ENCODE results near the gene ARHGEF26.

Gene ARHGEF26

GRCh38 chr3:154184582-154184981 is 63.4 kb downstream of the ARHGEF26 start:
- FAIRE-seq (no peak), DNase-seq (ENCODE audit: insufficient read length, low spot score) (no peak)
- TF ChIP-seq POLR2AphosphoS5 (IDR thresholded peaks at IDR 0.05; ENCODE audit: low read depth, low read length) (no peak), TAF1 (IDR thresholded peaks at IDR 0.05; ENCODE audit: low read depth, low read length) (no peak), PAX5 (IDR thresholded peaks at IDR 0.05; ENCODE audit: insufficient read depth, low read length, severe bottlenecking) (no peak), SPI1 (IDR thresholded peaks at IDR 0.05; ENCODE audit: low read depth, low read length) (no peak), POLR2A (IDR thresholded peaks at IDR 0.05; ENCODE audit: low read depth, low read length) (no peak), POU2F2 (IDR thresholded peaks at IDR 0.05; ENCODE audit: low read depth, low read length) (no peak)

- no peak for FAIRE-seq
Observed at GRCh38 chr3:154188437-154188836, 67.2 kb downstream of the ARHGEF26 start.

GRCh38 chr3:154188846-154189245 is 67.7 kb downstream of the ARHGEF26 start:
- TF ChIP-seq PAX5 (IDR thresholded peaks at IDR 0.05; ENCODE audit: insufficient read depth, low read length, severe bottlenecking) (no peak), SPI1 (IDR thresholded peaks at IDR 0.05; ENCODE audit: low read depth, low read length) (no peak), POU2F2 (IDR thresholded peaks at IDR 0.05; ENCODE audit: low read depth, low read length) (no peak), POLR2AphosphoS5 (IDR thresholded peaks at IDR 0.05; ENCODE audit: low read depth, low read length) (no peak), TAF1 (IDR thresholded peaks at IDR 0.05; ENCODE audit: low read depth, low read length) (no peak), POLR2A (IDR thresholded peaks at IDR 0.05; ENCODE audit: low read depth, low read length) (no peak)
- DNase-seq (ENCODE audit: insufficient read length, low spot score) = no peak
- no peak for FAIRE-seq

More at GRCh38 chr3:154188437-154188836, 67.2 kb downstream of the ARHGEF26 start:
- TF ChIP-seq PAX5 (IDR thresholded peaks at IDR 0.05; ENCODE audit: insufficient read depth, low read length, severe bottlenecking) (no peak), POLR2AphosphoS5 (IDR thresholded peaks at IDR 0.05; ENCODE audit: low read depth, low read length) (no peak), TAF1 (IDR thresholded peaks at IDR 0.05; ENCODE audit: low read depth, low read length) (no peak), POLR2A (IDR thresholded peaks at IDR 0.05; ENCODE audit: low read depth, low read length) (no peak), SPI1 (IDR thresholded peaks at IDR 0.05; ENCODE audit: low read depth, low read length) (no peak)
- DNase-seq (ENCODE audit: insufficient read length, low spot score) = no peak

- TF ChIP-seq POLR2A (IDR thresholded peaks at IDR 0.05; ENCODE audit: low read depth, low read length) = no peak
- no peak for TF ChIP-seq TAF1 (IDR thresholded peaks at IDR 0.05; ENCODE audit: low read depth, low read length)
- TF ChIP-seq SPI1 (IDR thresholded peaks at IDR 0.05; ENCODE audit: low read depth, low read length) = no peak
- TF ChIP-seq POLR2AphosphoS5 (IDR thresholded peaks at IDR 0.05; ENCODE audit: low read depth, low read length) = no peak
- TF ChIP-seq PAX5 (IDR thresholded peaks at IDR 0.05; ENCODE audit: insufficient read depth, low read length, severe bottlenecking) = no peak
- TF ChIP-seq POU2F2 (IDR thresholded peaks at IDR 0.05; ENCODE audit: low read depth, low read length) = no peak
- FAIRE-seq = no peak
- DNase-seq (ENCODE audit: insufficient read length, low spot score) = no peak
Observed at GRCh38 chr3:154191520-154191919, 70.3 kb downstream of the ARHGEF26 start.

DNA sequence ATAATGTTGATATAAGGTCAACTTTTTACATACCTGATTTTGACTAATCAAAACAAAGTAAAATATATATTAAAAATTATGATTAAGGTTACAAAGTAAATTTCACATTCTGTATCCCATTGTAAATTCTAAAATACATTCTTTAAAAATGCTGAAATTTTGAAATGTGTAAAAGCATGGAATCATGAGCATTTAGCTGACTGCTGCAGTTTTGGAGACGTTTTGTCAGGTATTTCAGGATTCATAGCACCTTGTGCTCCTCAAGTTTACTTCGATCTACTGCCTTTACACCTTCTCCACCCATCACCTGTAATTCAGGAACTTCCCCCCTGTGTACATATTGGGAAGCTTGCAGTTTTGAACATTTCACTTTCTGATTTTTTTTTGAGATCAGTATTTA is 71.0 kb downstream of the ARHGEF26 start:
- DNase-seq (ENCODE audit: insufficient read length, low spot score) (no peak), FAIRE-seq (no peak)
- TF ChIP-seq SPI1 (IDR thresholded peaks at IDR 0.05; ENCODE audit: low read depth, low read length) (no peak), POLR2AphosphoS5 (IDR thresholded peaks at IDR 0.05; ENCODE audit: low read depth, low read length) (no peak), PAX5 (IDR thresholded peaks at IDR 0.05; ENCODE audit: insufficient read depth, low read length, severe bottlenecking) (no peak), TAF1 (IDR thresholded peaks at IDR 0.05; ENCODE audit: low read depth, low read length) (no peak), POLR2A (IDR thresholded peaks at IDR 0.05; ENCODE audit: low read depth, low read length) (no peak), POU2F2 (IDR thresholded peaks at IDR 0.05; ENCODE audit: low read depth, low read length) (no peak)

DNA sequence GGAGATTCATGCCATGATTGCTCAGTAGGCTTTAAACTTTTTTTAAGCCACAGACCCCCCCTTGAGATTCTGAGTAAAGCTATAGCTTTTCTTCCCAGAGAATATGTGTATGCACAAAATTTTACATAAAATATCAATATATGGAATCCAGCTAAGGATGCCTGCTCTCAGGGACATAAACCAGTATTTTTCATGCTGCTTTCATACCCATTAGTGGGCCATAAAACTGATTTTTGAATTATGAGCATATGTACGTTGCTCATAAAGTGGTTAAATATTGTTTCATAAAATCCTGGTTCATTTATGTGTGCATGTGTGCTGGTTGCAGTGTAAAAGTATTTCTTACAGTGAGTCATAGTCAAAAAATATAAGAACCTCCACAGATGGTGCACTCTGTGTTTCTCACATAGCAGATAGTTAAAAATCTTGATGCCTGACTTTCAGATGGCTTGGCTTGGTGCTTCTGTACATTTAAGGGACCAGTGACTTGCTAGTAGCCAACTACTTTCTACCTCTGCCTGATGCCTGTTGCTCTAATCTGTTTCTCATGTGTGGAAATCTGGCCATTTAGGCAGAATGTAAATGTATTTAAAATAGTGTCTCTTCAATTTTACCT is 71.9 kb downstream of the ARHGEF26 start:
- TF ChIP-seq TAF1 (IDR thresholded peaks at IDR 0.05; ENCODE audit: low read depth, low read length) (no peak), SPI1 (IDR thresholded peaks at IDR 0.05; ENCODE audit: low read depth, low read length) (no peak), POU2F2 (IDR thresholded peaks at IDR 0.05; ENCODE audit: low read depth, low read length) (no peak), POLR2A (IDR thresholded peaks at IDR 0.05; ENCODE audit: low read depth, low read length) (no peak)
- FAIRE-seq (no peak), DNase-seq (ENCODE audit: insufficient read length, low spot score) (no peak)

- no peak for FAIRE-seq
- no peak for DNase-seq (ENCODE audit: insufficient read length, low spot score)
- TF ChIP-seq POU2F2 (IDR thresholded peaks at IDR 0.05; ENCODE audit: low read depth, low read length) = no peak
- TF ChIP-seq POLR2AphosphoS5 (IDR thresholded peaks at IDR 0.05; ENCODE audit: low read depth, low read length) = no peak
- no peak for TF ChIP-seq PAX5 (IDR thresholded peaks at IDR 0.05; ENCODE audit: insufficient read depth, low read length, severe bottlenecking)
- no peak for TF ChIP-seq TAF1 (IDR thresholded peaks at IDR 0.05; ENCODE audit: low read depth, low read length)
- TF ChIP-seq SPI1 (IDR thresholded peaks at IDR 0.05; ENCODE audit: low read depth, low read length) = no peak
- no peak for TF ChIP-seq POLR2A (IDR thresholded peaks at IDR 0.05; ENCODE audit: low read depth, low read length)
Observed at GRCh38 chr3:154194877-154195276, 73.7 kb downstream of the ARHGEF26 start.

DNA sequence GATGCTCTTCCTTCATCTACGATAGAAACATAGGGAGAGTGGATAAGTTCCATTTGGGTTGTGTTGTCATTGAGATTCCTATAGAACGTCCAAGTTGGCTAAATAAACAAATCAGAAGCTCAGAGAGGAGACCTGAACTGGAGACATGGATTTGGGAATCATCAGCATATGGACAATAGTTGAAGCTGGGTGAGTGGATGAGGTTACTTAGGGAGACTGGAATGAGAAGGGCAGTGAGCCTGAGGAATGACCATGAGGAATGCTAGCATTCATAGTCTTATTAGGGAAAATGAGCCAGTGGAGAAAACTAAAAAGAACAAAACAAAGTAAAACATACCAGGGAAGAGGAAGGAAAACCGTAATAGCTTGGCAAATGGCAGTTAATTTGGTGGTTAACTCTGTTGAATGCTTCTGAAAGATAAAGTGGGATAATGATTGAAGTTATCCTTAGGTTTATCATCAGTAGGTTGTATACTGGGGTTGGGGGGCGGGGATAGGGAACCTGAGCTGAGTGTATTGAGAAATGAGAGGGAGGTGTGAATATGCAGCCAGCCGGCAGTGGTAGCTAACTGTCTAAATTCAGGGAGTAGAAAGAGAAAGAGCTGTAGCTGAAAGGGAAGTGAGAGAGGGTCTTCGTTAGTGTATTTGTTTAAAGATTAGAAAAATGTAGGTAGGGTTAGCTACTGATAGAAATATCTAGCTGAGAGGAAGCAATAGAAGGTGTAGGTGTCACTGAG is 74.6 kb downstream of the ARHGEF26 start:
- no peak for DNase-seq (ENCODE audit: insufficient read length, low spot score)
- FAIRE-seq = no peak
- TF ChIP-seq POLR2A (IDR thresholded peaks at IDR 0.05; ENCODE audit: low read depth, low read length) = no peak
- TF ChIP-seq POU2F2 (IDR thresholded peaks at IDR 0.05; ENCODE audit: low read depth, low read length) = no peak
- TF ChIP-seq PAX5 (IDR thresholded peaks at IDR 0.05; ENCODE audit: insufficient read depth, low read length, severe bottlenecking) = no peak
- no peak for TF ChIP-seq TAF1 (IDR thresholded peaks at IDR 0.05; ENCODE audit: low read depth, low read length)
- TF ChIP-seq POLR2AphosphoS5 (IDR thresholded peaks at IDR 0.05; ENCODE audit: low read depth, low read length) = no peak
- TF ChIP-seq SPI1 (IDR thresholded peaks at IDR 0.05; ENCODE audit: low read depth, low read length) = no peak

DNA sequence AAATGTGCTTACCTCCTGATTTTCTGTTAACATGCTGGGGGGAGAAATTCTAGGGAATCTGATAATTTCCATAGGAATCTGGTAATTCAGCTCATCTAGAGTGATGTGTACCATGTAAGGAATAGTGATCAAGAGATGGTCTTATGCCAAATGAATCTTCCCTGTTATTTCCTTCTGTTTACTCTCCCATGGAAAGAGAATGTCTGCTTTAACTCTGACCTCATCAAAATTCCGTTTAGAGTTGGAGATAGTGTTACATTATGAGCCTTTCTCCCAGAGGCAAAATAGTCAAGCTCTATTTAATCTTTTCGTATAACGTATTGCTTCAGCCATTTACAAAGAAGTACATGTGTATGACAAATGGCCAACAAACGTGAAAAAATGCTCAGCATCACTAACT is 76.6 kb downstream of the ARHGEF26 start:
- FAIRE-seq = no peak
- TF ChIP-seq POLR2A (IDR thresholded peaks at IDR 0.05; ENCODE audit: low read depth, low read length) (no peak), POU2F2 (IDR thresholded peaks at IDR 0.05; ENCODE audit: low read depth, low read length) (no peak), PAX5 (IDR thresholded peaks at IDR 0.05; ENCODE audit: insufficient read depth, low read length, severe bottlenecking) (no peak)

More for the DNA sequence above, 76.6 kb downstream of the ARHGEF26 start:
- no peak for DNase-seq (ENCODE audit: insufficient read length, low spot score)
